ENCODE measurements around the gene CHAD. TPM values are rescaled to one million over a fixed set of nuclear protein-coding genes. Genes with fewer than 3 reads are reported as not detected.

CHAD gene
- polyA plus RNA-seq, 1 of the 3 experiments (the other 2 are of a cell fraction): not detected

DNA sequence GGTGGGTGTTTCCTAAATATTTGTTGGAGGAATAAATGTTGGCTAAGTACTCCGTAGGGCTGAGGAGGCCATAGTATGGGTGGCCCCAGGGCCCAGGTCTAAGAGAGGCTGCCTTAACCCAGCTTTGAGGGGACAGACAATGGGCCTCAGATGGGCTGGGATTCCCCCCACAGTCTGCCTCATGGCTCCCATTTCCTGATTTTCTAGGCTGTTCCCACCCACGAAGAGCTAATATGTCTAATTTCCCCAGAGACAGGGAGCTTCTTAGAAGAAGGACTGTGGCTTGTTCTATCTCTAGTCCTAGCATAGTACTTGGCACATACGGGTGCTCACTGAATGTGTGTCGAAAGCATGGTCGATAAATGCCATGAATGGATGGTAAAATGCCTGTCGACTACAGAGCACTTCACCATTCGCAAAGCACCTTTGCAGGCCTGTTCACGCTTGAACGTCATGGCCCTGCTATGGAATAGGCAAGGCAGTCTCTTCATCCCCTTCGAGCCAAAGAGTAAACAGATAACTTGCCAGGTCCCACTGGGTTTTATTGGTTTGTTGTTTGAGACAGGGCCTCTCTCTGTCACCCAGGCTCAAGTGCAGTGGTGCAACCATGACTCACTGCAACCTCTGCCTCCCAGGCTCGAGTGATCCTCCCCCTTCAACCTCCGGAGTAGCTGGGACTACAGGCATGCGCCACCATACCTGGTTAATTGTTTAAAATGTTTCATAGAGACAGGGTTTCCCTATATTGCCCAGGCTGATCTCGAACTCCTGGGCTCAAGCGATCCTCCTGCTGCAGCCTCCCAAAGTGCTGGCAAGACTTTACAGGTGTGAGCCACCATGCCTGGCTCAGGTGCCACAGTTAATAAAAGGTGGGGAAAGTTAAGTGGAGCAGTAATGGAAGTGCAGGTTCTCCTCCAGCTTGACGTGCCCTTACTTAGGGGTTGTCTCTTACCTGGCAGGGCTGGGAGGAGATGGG is 9.7 kb downstream of the CHAD start:
- 78% methylated on average over 15 of the region's 16 CpGs for WGBS (ENCODE audit: low lambda C conversion rate)
- H3K27ac ChIP-seq (ENCODE audit: low read depth in 2 of 2, low read length in 1 of 2): no peak overlapping the region
- no peaks in the 10 kb centered on the region for H4K20me1 ChIP-seq (ENCODE audit: insufficient read depth)
- peaks cover 0 to 2% of the 10 kb centered on the region in 2 experiments for H3K36me3 ChIP-seq (replicated peaks in 1 of 2; ENCODE audit: control insufficient read depth in 1 of 2, insufficient read depth in 2 of 2, low read length in 1 of 2)
- no peaks in the 10 kb centered on the region for H3K27me3 ChIP-seq (ENCODE audit: insufficient read depth)
- no peak overlapping the region for H3K4me2 ChIP-seq
- no peaks in the 10 kb centered on the region for H3K79me2 ChIP-seq (ENCODE audit: insufficient read depth)
- no peaks in the 10 kb centered on the region for H3K4me1 ChIP-seq (ENCODE audit: control insufficient read depth in 1 of 2, insufficient read depth in 2 of 2, low read depth in 1 of 2, low read length in 1 of 2)
- H3K9me2 ChIP-seq: no peaks in the 10 kb centered on the region
- DNase-seq: no peak
- TF ChIP-seq SIN3A (IDR thresholded peaks at IDR 0.05; ENCODE audit: borderline replicate concordance, low read depth, low read length) (no peak), GABPA (IDR thresholded peaks at IDR 0.05; ENCODE audit: low read depth) (no peak), RAD21 (IDR thresholded peaks at IDR 0.05; ENCODE audit: low read length) (no peak), TEAD4 (IDR thresholded peaks at IDR 0.05; ENCODE audit: borderline replicate concordance, insufficient read depth) (no peak), REST (IDR thresholded peaks at IDR 0.05; ENCODE audit: low read depth, low read length) (no peak), ELF1 (IDR thresholded peaks at IDR 0.05) (no peak), TAF1 (IDR thresholded peaks at IDR 0.05; ENCODE audit: borderline replicate concordance, low read depth, low read length) (no peak), GATA2 (CRISPR knock-in tag; IDR thresholded peaks at IDR 0.05) (no peak), CTCF (IDR thresholded peaks at IDR 0.05) (no peak), MXI1 (IDR thresholded peaks at IDR 0.05; ENCODE audit: low read depth, low read length) (no peak), FOXJ3 (CRISPR knock-in tag; IDR thresholded peaks at IDR 0.05) (no peak), NFIC (IDR thresholded peaks at IDR 0.05; ENCODE audit: borderline replicate concordance) (no peak)
- no peak overlapping the region for H3K4me3 ChIP-seq (ENCODE audit: low read depth in 2 of 2, low read length in 1 of 2)
- no peak overlapping the region for H3K9ac ChIP-seq
- POLR2A ChIA-PET: no interaction called here
- H3K9me3 ChIP-seq: no peaks in the 10 kb centered on the region
- no peak overlapping the region for H2AFZ ChIP-seq (ENCODE audit: low read depth)
- CTCF ChIA-PET: interaction anchor here (1.3 to 3.5 kb wide), 6 partner anchors 9 to 61 kb away, joined by 3 to 15 read pairs (median 10); partner anchors contain the start of genes LRRC59 and RSAD1
- H3F3A ChIP-seq (replicated peaks; ENCODE audit: insufficient read depth): no peaks in the 10 kb centered on the region
